Smooth muscle cell (in vitro differentiated cells): ENCODE data around the gene MARK1. TPM values are rescaled to one million over a fixed set of nuclear protein-coding genes. Genes with fewer than 3 reads are reported as not detected.

Experiments
- DNase-seq: peaks from one replicate; lab custom pipeline; 2025; ENCODE audit not compliant: unreplicated experiment; lab: John Stamatoyannopoulos, UW
- H2AFZ ChIP-seq: fragments of 200-600 bp; sonication (generic); 2 replicates; pipeline ENCODE4 v1.6.0; 2016; ENCODE audit warnings: antibody characterized with exemption, low read depth, mild to moderate bottlenecking
- H3F3A ChIP-seq: fragments of 200-600 bp; sonication (generic); 2 replicates; pipeline ENCODE4 v1.6.0; 2017; ENCODE audit warnings: antibody characterized with exemption, low read depth
- H3K27ac ChIP-seq: fragments of 200-600 bp; sonication (generic); 2 replicates; pipeline ENCODE4 v1.5.1; 2016; ENCODE audit warnings: low read depth, mild to moderate bottlenecking
- H3K27me3 ChIP-seq: fragments of 200-600 bp; sonication (generic); 2 replicates; pipeline ENCODE4 v1.6.1; 2016; ENCODE audit warnings: low read depth, mild to moderate bottlenecking
- H3K36me3 ChIP-seq: fragments of 200-600 bp; sonication (generic); 2 replicates; pipeline ENCODE4 v1.5.1; 2016; ENCODE audit warnings: low read depth
- H3K4me1 ChIP-seq: fragments of 200-600 bp; sonication (generic); 2 replicates; pipeline ENCODE4 v1.5.1; 2016; ENCODE audit warnings: low read depth
- H3K4me2 ChIP-seq: fragments of 200-600 bp; sonication (generic); 2 replicates; pipeline ENCODE4 v1.6.0; 2016; ENCODE audit warnings: mild to moderate bottlenecking
- H3K4me3 ChIP-seq: fragments of 200-600 bp; sonication (generic); 2 replicates; pipeline ENCODE4 v1.5.1; 2016; ENCODE audit warnings: mild to moderate bottlenecking
- H3K79me2 ChIP-seq: fragments of 200-600 bp; sonication (generic); 2 replicates; pipeline ENCODE4 v1.6.0; 2016; ENCODE audit warnings: low read depth, mild to moderate bottlenecking
- H3K9ac ChIP-seq: fragments of 200-600 bp; sonication (generic); 2 replicates; pipeline ENCODE4 v1.6.0; 2016; ENCODE audit warnings: low read depth
- H3K9me3 ChIP-seq: fragments of 200-600 bp; sonication (generic); replicated peaks from 2 replicates; pipeline ENCODE4 v1.5.1; 2016; ENCODE audit warnings: low read depth
- H4K20me1 ChIP-seq: fragments of 200-600 bp; sonication (generic); 2 replicates; pipeline ENCODE4 v1.6.0; 2016; ENCODE audit warnings: low read depth
- WGBS: methylation state at CpG from one replicate; pipeline ENCODE4 v1.1.7; 2016; ENCODE audit warnings: low lambda C conversion rate; 5-methylcytosine and 5-hydroxymethylcytosine counted together
- polyA plus RNA-seq: library from polyadenylated mRNA; unstranded; fragments of >200 nt; fragmentation: Nextera tagmentation; extraction: Ambion mirVana; gene quantifications from 2 replicates; pipeline ENCODE4 v1.2.1, GENCODE V29; 2016
- total RNA-seq: library from RNA; depleted of rRNA; stranded (reverse); fragments of >200 nt; gene quantifications from 2 replicates; pipeline ENCODE4 v1.2.3, GENCODE V29; 2014
- TF ChIP-seq, protein P1 (sequence below): fragments of 200-600 bp; sonication (generic); IDR thresholded peaks from 2 replicates; pipeline ENCODE4 v1.5.1; 2017; ENCODE audit warnings: borderline replicate concordance, mild to moderate bottlenecking, antibody characterized with exemption; ENCODE audit not compliant: insufficient read depth, poor library complexity, severe bottlenecking

Gene MARK1
- total and polyA plus RNA-seq, 2 experiments from 2014 or later = 4.4 to 5.5 TPM

GRCh38 chr1:220533504-220534109 lies 5.7 kb downstream of the MARK1 start:
- Histone ChIP-seq H3K79me2 (peaks cover 63% of the 10 kb centered on the region), H3K36me3 (no peaks in the 10 kb centered on the region), H3K27me3 (no peaks in the 10 kb centered on the region), H3K4me2 (no peak overlapping the region), H3K9ac (no peak overlapping the region), H3K9me3 (no peaks in the 10 kb centered on the region), H3K4me3 (no peak overlapping the region), H3F3A (no peaks in the 10 kb centered on the region), H2AFZ (no peak overlapping the region), H3K4me1 (peaks cover 14% of the 10 kb centered on the region), H3K27ac (no peak overlapping the region), H4K20me1 (no peaks in the 10 kb centered on the region)
- no peak for DNase-seq
- WGBS = 98% methylated on average over 2 of the region's 2 CpGs
- TF ChIP-seq, protein P1, sequence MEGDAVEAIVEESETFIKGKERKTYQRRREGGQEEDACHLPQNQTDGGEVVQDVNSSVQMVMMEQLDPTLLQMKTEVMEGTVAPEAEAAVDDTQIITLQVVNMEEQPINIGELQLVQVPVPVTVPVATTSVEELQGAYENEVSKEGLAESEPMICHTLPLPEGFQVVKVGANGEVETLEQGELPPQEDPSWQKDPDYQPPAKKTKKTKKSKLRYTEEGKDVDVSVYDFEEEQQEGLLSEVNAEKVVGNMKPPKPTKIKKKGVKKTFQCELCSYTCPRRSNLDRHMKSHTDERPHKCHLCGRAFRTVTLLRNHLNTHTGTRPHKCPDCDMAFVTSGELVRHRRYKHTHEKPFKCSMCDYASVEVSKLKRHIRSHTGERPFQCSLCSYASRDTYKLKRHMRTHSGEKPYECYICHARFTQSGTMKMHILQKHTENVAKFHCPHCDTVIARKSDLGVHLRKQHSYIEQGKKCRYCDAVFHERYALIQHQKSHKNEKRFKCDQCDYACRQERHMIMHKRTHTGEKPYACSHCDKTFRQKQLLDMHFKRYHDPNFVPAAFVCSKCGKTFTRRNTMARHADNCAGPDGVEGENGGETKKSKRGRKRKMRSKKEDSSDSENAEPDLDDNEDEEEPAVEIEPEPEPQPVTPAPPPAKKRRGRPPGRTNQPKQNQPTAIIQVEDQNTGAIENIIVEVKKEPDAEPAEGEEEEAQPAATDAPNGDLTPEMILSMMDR = no peak

GRCh38 chr1:220544901-220545303 lies 17.0 kb downstream of the MARK1 start:
- no peaks in the 10 kb centered on the region for H3K9me3 ChIP-seq
- TF ChIP-seq, protein P1 = peak; percentile 7
- DNase-seq = no peak

DNA sequence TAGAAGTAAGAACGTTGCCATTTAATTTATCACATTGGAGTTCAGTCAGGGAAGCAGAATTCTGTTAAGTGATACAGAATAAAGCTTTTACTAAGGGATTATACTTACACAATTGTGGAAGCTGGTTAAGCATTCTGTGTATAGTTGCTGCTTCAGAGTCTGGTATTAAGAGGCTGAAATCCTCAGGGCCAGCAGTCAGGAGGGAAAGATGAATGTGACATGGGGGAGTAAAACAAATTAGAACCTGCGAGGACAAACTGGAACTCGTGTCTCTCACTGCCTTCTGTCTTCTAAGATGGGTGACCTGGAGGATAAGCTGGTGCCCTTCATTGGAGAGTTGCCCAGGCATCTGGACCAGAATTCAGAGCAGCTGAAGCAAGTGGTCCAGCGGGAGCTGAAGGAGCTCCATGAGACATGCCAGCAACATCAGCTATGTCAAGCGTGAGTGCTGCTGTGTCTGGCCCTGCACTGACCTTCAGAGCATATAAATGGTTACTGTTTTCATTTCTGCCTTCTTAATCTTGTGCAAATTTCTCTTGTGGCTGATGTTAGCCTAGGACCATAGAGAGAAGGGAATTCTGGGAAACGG lies 23.0 kb downstream of the MARK1 start:
- no peak for DNase-seq
- Histone ChIP-seq H3K4me2 (no peak overlapping the region), H4K20me1 (no peaks in the 10 kb centered on the region), H3K9ac (no peak overlapping the region), H3K36me3 (no peaks in the 10 kb centered on the region), H3K4me3 (no peak overlapping the region), H3K27ac (no peak overlapping the region), H3K4me1 (no peaks in the 10 kb centered on the region), H3F3A (no peaks in the 10 kb centered on the region), H3K27me3 (no peaks in the 10 kb centered on the region), H2AFZ (no peak overlapping the region), H3K79me2 (peaks cover 18% of the 10 kb centered on the region), H3K9me3 (no peaks in the 10 kb centered on the region)
- WGBS = 95% methylated on average over 6 of the region's 6 CpGs
- TF ChIP-seq, protein P1 = no peak

More at GRCh38 chr1:220544901-220545303, 17.0 kb downstream of the MARK1 start:
- no peaks in the 10 kb centered on the region for H3F3A ChIP-seq
- no peaks in the 10 kb centered on the region for H3K36me3 ChIP-seq
- no peak overlapping the region for H2AFZ ChIP-seq
- H3K27me3 ChIP-seq = no peaks in the 10 kb centered on the region
- H3K4me2 ChIP-seq = no peak overlapping the region
- 83% methylated on average over 3 of the region's 3 CpGs for WGBS
- no peak overlapping the region for H3K4me3 ChIP-seq
- H3K79me2 ChIP-seq = peaks cover 52% of the 10 kb centered on the region
- no peak overlapping the region for H3K9ac ChIP-seq
- no peak overlapping the region for H3K27ac ChIP-seq
- no peaks in the 10 kb centered on the region for H3K4me1 ChIP-seq
- no peaks in the 10 kb centered on the region for H4K20me1 ChIP-seq

GRCh38 chr1:220551718-220552117 lies 23.8 kb downstream of the MARK1 start:
- Histone ChIP-seq H3K4me1 (no peaks in the 10 kb centered on the region), H3K27me3 (no peaks in the 10 kb centered on the region)
- 98% methylated on average over 2 of the region's 2 CpGs for WGBS

More at GRCh38 chr1:220551718-220552117, 23.8 kb downstream of the MARK1 start:
- no peak for DNase-seq
- Histone ChIP-seq H3K9me3 (no peaks in the 10 kb centered on the region), H3K4me3 (no peak overlapping the region), H3K9ac (no peak overlapping the region), H3K4me2 (no peak overlapping the region), H3F3A (no peaks in the 10 kb centered on the region), H3K36me3 (no peaks in the 10 kb centered on the region), H2AFZ (no peak overlapping the region), H4K20me1 (no peaks in the 10 kb centered on the region), H3K27ac (no peak overlapping the region), H3K79me2 (peaks cover 18% of the 10 kb centered on the region)
- TF ChIP-seq, protein P1 = no peak
